H1 (cell line): Measurements from ENCODE around the gene TRAF3IP3. TPM values are rescaled to one million over a fixed set of nuclear protein-coding genes. Genes with fewer than 3 reads are reported as not detected.

Experiments
- SUZ12 ChIP-seq: fragments of 200-600 bp; sonication (generic); IDR thresholded peaks from 2 replicates; pipeline ENCODE4 v1.6.1; 2012; ENCODE audit warnings: mild to moderate bottlenecking, inconsistent platforms, low read length, moderate library complexity, mixed read lengths
- polyA plus RNA-seq, 7 experiments: library from polyadenylated mRNA; depleted of rRNA in 3 of 7; stranded (reverse) in 5 of 7; unstranded in 2 of 7; fragments of >200 nt in 5 of 7; fragments of 200-250 nt in 2 of 7; gene quantifications; 1 replicate in 5 of 7; 2 replicates in 1 of 7; 4 replicates in 1 of 7; pipeline versions ENCODE4 v1.2.1 to v1.2.3, GENCODE V29; 2011 to 2013; ENCODE audit warnings: missing spikeins in 2 of 7, mixed read lengths in 2 of 7
- total RNA-seq: library from RNA; stranded (reverse); fragmentation: NEBNext Ultra II Directional; extraction: Animal tissue kit (Norgen Biotek cat#: 25700); gene quantifications from 2 replicates; pipeline ENCODE4 v1.2.1, GENCODE V29; 2021

The TRAF3IP3 gene
- total and polyA plus RNA-seq, 2 of the 8 experiments (the other 6 are each of a cell fraction or from before 2014, with no cell fraction given), result not detected

DNA sequence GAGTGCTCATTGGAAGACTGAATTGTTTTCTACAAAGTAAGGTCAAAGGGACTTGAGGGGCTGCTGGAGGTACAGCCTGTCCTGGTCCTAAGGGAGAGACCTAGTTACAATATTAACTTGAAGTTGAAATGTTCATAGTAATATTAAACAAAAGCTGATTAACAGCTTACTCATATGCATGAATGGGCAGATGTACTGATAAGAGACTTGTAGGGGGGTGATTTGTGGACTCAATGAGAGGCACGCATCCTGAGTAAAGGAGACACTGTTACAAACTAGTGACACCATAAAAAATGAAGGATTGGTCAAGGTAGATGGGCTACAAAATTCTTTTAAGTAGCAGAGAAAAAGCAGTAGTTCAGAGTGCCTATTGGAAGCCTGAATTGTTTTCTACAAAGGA, 48.5 kb upstream of the TRAF3IP3 start (continued):
- no peak for TF ChIP-seq SUZ12
